ENCODE measurements around the gene SMAD6.

The SMAD6 gene

GRCh38 chr15:66721954-66722353 lies 19.9 kb downstream of the SMAD6 start:
- no peak for DNase-seq

- DNase-seq = no peak
Measured at GRCh38 chr15:66722757-66723540, 20.9 kb downstream of the SMAD6 start.

- no peak for DNase-seq
Measured at GRCh38 chr15:66723826-66724731, 22.0 kb downstream of the SMAD6 start.

GRCh38 chr15:66724732-66725463 lies 22.9 kb downstream of the SMAD6 start:
- no peak for DNase-seq

- no peak for DNase-seq
Measured at GRCh38 chr15:66725464-66725785, 23.4 kb downstream of the SMAD6 start.

- DNase-seq = no peak
Measured at GRCh38 chr15:66726386-66726785, 24.4 kb downstream of the SMAD6 start.

- no peak for DNase-seq
Measured at GRCh38 chr15:66729331-66729951, 27.4 kb downstream of the SMAD6 start.

GRCh38 chr15:66730168-66731021 lies 28.4 kb downstream of the SMAD6 start:
- no peak for DNase-seq

GRCh38 chr15:66733976-66734375 lies 31.9 kb downstream of the SMAD6 start:
- no peak for DNase-seq

GRCh38 chr15:66734961-66735908 lies 33.2 kb downstream of the SMAD6 start:
- DNase-seq = no peak

GRCh38 chr15:66735909-66736305 lies 33.9 kb downstream of the SMAD6 start:
- DNase-seq = no peak

GRCh38 chr15:66737243-66738010 lies 35.4 kb downstream of the SMAD6 start:
- DNase-seq = no peak

- no peak for DNase-seq
Measured at GRCh38 chr15:66738116-66738515, 36.1 kb downstream of the SMAD6 start.

GRCh38 chr15:66738595-66738994 lies 36.6 kb downstream of the SMAD6 start:
- no peak for DNase-seq

GRCh38 chr15:66739287-66739686 lies 37.3 kb downstream of the SMAD6 start:
- no peak for DNase-seq

- no peak for DNase-seq
Measured at GRCh38 chr15:66740802-66741201, 38.8 kb downstream of the SMAD6 start.

- DNase-seq = no peak
Measured at GRCh38 chr15:66741646-66742045, 39.6 kb downstream of the SMAD6 start.

- DNase-seq = no peak
Measured at GRCh38 chr15:66742286-66742685, 40.2 kb downstream of the SMAD6 start.

- DNase-seq = no peak
Measured at GRCh38 chr15:66743204-66743603, 41.2 kb downstream of the SMAD6 start.
